CD14-positive monocyte (primary cell): Measurements from ENCODE around the gene TEX11. TPM values are rescaled to one million over a fixed set of nuclear protein-coding genes. Genes with fewer than 3 reads are reported as not detected.

Experiments used
- DNase-seq, 3 donors: peaks; one replicate each; pipeline ENCODE4 v3.0.0-alpha.2; 2011 to 2022
- H2AFZ ChIP-seq: 2 replicates; pipeline ENCODE4 v1.6.0; 2012; ENCODE audit warnings: mild to moderate bottlenecking, low read depth, low read length, inconsistent platforms; ENCODE audit not compliant: insufficient read depth, poor library complexity, severe bottlenecking
- H3K27ac ChIP-seq, 2 donors: 1 replicate in 1 of 2; 2 replicates in 1 of 2; pipeline ENCODE4 v1.5.1; 2012 to 2013; ENCODE audit warnings: low read length in 2 of 2, control low read depth in 1 of 2, inconsistent platforms in 1 of 2, low read depth in 1 of 2, mild to moderate bottlenecking in 1 of 2
- H3K27me3 ChIP-seq, 2 donors: one replicate each; pipeline versions ENCODE4 v1.6.0 to v1.6.1; 2011 to 2013; ENCODE audit warnings: low read length in 2 of 2; ENCODE audit not compliant: control insufficient read depth in 2 of 2, insufficient read depth in 2 of 2
- H3K36me3 ChIP-seq, 2 donors: replicated peaks in 1 of 2; 1 replicate in 1 of 2; 2 replicates in 1 of 2; pipeline versions ENCODE4 v1.5.1 to v1.6.1; 2012 to 2013; ENCODE audit warnings: low read length in 2 of 2, control low read depth in 1 of 2, inconsistent platforms in 1 of 2, mild to moderate bottlenecking in 1 of 2; ENCODE audit not compliant: insufficient read depth in 2 of 2, control insufficient read depth in 1 of 2
- H3K4me1 ChIP-seq, 2 donors: 1 replicate in 1 of 2; 2 replicates in 1 of 2; pipeline versions ENCODE4 v1.5.1 to v1.6.1; 2012 to 2013; ENCODE audit warnings: low read length in 2 of 2, control low read depth in 1 of 2, inconsistent platforms in 1 of 2, mild to moderate bottlenecking in 1 of 2, moderate library complexity in 1 of 2; ENCODE audit not compliant: insufficient read depth in 2 of 2, control insufficient read depth in 1 of 2
- H3K4me2 ChIP-seq: replicated peaks from 2 replicates; pipeline ENCODE3; 2012; ENCODE audit warnings: low read length, moderate library complexity, mild to moderate bottlenecking; ENCODE audit not compliant: poor library complexity, severe bottlenecking; ENCODE audit errors: extremely low read depth
- H3K4me3 ChIP-seq, 3 experiments: fragments of 200-600 bp in 1 of 3; sonication (generic) in 1 of 3; replicated peaks in 1 of 3; 1 replicate in 2 of 3; 2 replicates in 1 of 3; pipeline ENCODE4 v1.5.1; 2011 to 2013; ENCODE audit warnings: low read length in 3 of 3, mild to moderate bottlenecking in 3 of 3, control low read depth in 2 of 3, low read depth in 2 of 3, inconsistent platforms in 1 of 3, moderate library complexity in 1 of 3
- H3K79me2 ChIP-seq: 2 replicates; pipeline ENCODE4 v1.6.0; 2012; ENCODE audit warnings: mild to moderate bottlenecking, control low read depth, inconsistent platforms, low read length, moderate library complexity; ENCODE audit not compliant: insufficient read depth
- H3K9ac ChIP-seq: 2 replicates; pipeline ENCODE4 v1.6.0; 2017; ENCODE audit warnings: low read length, mild to moderate bottlenecking; ENCODE audit not compliant: insufficient read depth, poor library complexity, severe bottlenecking
- H3K9me3 ChIP-seq, 2 donors: replicated peaks in 1 of 2; 1 replicate in 1 of 2; 2 replicates in 1 of 2; pipeline versions ENCODE4 v1.5.1 to v1.6.1; 2012 to 2013; ENCODE audit warnings: low read length in 2 of 2, control low read depth in 1 of 2; ENCODE audit not compliant: control insufficient read depth in 1 of 2, insufficient read depth in 1 of 2
- H4K20me1 ChIP-seq: 2 replicates; pipeline ENCODE4 v1.6.0; 2012; ENCODE audit warnings: mild to moderate bottlenecking, low read length, control low read depth, moderate library complexity; ENCODE audit not compliant: insufficient read depth
- H3K27ac Mint-ChIP-seq, 7 donors: one replicate each; pipeline ENCODE4 v1.8.0; 2020; ENCODE audit warnings: mild to moderate bottlenecking in 7 of 7, mixed read lengths in 7 of 7, moderate library complexity in 6 of 7, inconsistent platforms in 2 of 7
- H3K27me3 Mint-ChIP-seq, 3 donors: one replicate each; pipeline ENCODE4 v1.8.0; 2021 to 2022; ENCODE audit warnings: low read depth in 3 of 3, mild to moderate bottlenecking in 3 of 3, mixed read lengths in 3 of 3, moderate library complexity in 3 of 3, inconsistent platforms in 1 of 3
- H3K36me3 Mint-ChIP-seq, 2 donors: one replicate each; pipeline ENCODE4 v1.8.0; 2020; ENCODE audit warnings: mixed read lengths in 2 of 2, inconsistent platforms in 1 of 2, mild to moderate bottlenecking in 1 of 2
- H3K4me1 Mint-ChIP-seq: one replicate; pipeline ENCODE4 v1.8.0; 2020; ENCODE audit warnings: mild to moderate bottlenecking, mixed read lengths
- H3K4me3 Mint-ChIP-seq, 2 donors: one replicate each; pipeline ENCODE4 v1.8.0; 2020; ENCODE audit warnings: mild to moderate bottlenecking in 2 of 2, mixed read lengths in 2 of 2, moderate library complexity in 1 of 2
- H3K9me3 Mint-ChIP-seq, 7 donors: one replicate each; pipeline ENCODE4 v1.8.0; 2020 to 2022; ENCODE audit warnings: mixed read lengths in 7 of 7, mild to moderate bottlenecking in 6 of 7, moderate library complexity in 6 of 7, inconsistent platforms in 2 of 7
- WGBS: methylation state at CpG from one replicate; pipeline ENCODE4 v1.1.5; 2013; ENCODE audit warnings: missing lambda C conversion rate; ENCODE audit not compliant: insufficient coverage; 5-methylcytosine and 5-hydroxymethylcytosine counted together
- intact Hi-C, 2 donors: fragments of 100-400 bp; cut with micrococcal nuclease; formaldehyde crosslinking; loops; one replicate each; pipeline versions ENCODE4 v1.15.0 to v1.15.1; 2023
- polyA plus RNA-seq, 3 donors: library from polyadenylated mRNA; depleted of rRNA in 1 of 3; unstranded in 2 of 3; stranded (reverse) in 1 of 3; fragments of 300-500 nt in 2 of 3; fragments of >200 nt in 1 of 3; fragmentation: Illumina TruSeq in 2 of 3; gene quantifications; 1 replicate in 2 of 3; 2 replicates in 1 of 3; pipeline ENCODE4 v1.2.3, GENCODE V29; 2012 to 2021
- TF ChIP-seq, protein P1 (sequence below): fragments of 200-600 bp; IDR thresholded peaks from one replicate; pipeline ENCODE4 v1.8.0; 2022; ENCODE audit warnings: antibody characterized with exemption, mild to moderate bottlenecking

TEX11 gene
- polyA plus RNA-seq, 3 donors, result not detected

DNA sequence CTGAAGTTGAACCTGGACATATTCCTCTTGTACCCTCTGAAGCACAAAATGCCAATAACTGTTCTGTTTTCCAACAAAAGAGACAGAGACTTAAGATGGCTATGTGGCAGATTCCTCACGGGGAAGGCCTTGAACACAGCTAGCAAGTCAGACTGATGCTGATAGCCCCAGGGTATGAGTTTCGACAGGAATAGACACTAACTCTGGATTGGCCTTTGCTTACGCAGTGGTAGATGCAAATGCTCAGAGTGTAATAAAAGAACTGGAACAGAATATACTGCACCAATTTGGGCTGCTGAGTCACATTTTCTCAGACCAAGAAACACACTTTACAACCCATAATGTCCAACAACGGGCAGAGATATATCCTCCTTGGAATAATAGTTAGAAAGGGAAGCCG lies 290.0 kb downstream of the TEX11 start:
- TF ChIP-seq, protein P1, sequence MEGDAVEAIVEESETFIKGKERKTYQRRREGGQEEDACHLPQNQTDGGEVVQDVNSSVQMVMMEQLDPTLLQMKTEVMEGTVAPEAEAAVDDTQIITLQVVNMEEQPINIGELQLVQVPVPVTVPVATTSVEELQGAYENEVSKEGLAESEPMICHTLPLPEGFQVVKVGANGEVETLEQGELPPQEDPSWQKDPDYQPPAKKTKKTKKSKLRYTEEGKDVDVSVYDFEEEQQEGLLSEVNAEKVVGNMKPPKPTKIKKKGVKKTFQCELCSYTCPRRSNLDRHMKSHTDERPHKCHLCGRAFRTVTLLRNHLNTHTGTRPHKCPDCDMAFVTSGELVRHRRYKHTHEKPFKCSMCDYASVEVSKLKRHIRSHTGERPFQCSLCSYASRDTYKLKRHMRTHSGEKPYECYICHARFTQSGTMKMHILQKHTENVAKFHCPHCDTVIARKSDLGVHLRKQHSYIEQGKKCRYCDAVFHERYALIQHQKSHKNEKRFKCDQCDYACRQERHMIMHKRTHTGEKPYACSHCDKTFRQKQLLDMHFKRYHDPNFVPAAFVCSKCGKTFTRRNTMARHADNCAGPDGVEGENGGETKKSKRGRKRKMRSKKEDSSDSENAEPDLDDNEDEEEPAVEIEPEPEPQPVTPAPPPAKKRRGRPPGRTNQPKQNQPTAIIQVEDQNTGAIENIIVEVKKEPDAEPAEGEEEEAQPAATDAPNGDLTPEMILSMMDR, result no peak
- H3K9ac ChIP-seq, result no peak overlapping the region
- H3K27ac ChIP-seq, result no peak overlapping the region
- H3K9me3 ChIP-seq, result no peaks in the 10 kb centered on the region
- H3K4me1 ChIP-seq, result no peaks in the 10 kb centered on the region
- H4K20me1 ChIP-seq, result no peaks in the 10 kb centered on the region
- H3K4me3 Mint-ChIP-seq, result no peak overlapping the region
- no peaks in the 10 kb centered on the region for H3K36me3 Mint-ChIP-seq
- no peak overlapping the region for H2AFZ ChIP-seq
- H3K4me2 ChIP-seq, result no peak overlapping the region
- DNase-seq, result no peak
- no peak overlapping the region for H3K4me3 ChIP-seq
- no peaks in the 10 kb centered on the region for H3K36me3 ChIP-seq
- no peaks in the 10 kb centered on the region for H3K4me1 Mint-ChIP-seq
- no peaks in the 10 kb centered on the region for H3K27me3 ChIP-seq
- intact Hi-C loops, result no loop called here
- WGBS, result no CpG with 5 or more reads among the region's 5 CpGs
- peaks cover 0 to 2% (median 0%) of the 10 kb centered on the region in 7 donors for H3K9me3 Mint-ChIP-seq
- H3K27me3 Mint-ChIP-seq, result peaks cover 1 to 4% (median 3%) of the 10 kb centered on the region in 3 donors
- no peak overlapping the region for H3K27ac Mint-ChIP-seq
- no peaks in the 10 kb centered on the region for H3K79me2 ChIP-seq

DNA sequence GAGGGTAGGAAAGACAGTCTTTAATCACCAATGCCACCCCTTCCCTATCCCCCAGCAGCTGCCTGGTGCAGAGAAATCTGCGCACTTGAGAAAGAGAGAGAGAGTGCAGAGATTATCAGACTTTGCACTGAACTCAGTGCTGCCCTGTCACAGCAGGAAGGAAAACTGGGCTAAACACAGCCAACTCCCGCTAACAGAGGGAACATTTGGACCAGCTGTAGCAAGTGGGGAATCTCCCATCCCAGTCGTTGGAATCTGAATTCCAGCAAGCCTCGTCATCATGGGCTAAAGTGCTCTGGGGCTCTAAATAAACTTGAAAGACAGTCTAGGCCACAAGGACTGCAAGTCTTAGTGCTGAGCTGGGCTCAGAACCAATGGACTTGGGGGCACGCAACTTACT lies 295.2 kb downstream of the TEX11 start:
- H3K4me3 Mint-ChIP-seq, result no peak overlapping the region
- H3K9ac ChIP-seq, result no peak overlapping the region
- intact Hi-C loops, result no loop called here
- H3K4me3 ChIP-seq, result no peak overlapping the region
- DNase-seq, result no peak
- no peaks in the 10 kb centered on the region for H3K4me1 Mint-ChIP-seq
- WGBS, result 83% methylated on average over 3 of the region's 5 CpGs
- no peaks in the 10 kb centered on the region for H3K36me3 ChIP-seq
- no peaks in the 10 kb centered on the region for H3K4me1 ChIP-seq
- no peak overlapping the region for H3K4me2 ChIP-seq
- no peaks in the 10 kb centered on the region for H3K27me3 ChIP-seq
- H4K20me1 ChIP-seq, result no peaks in the 10 kb centered on the region
- no peaks in the 10 kb centered on the region for H3K36me3 Mint-ChIP-seq
- no peak overlapping the region for H3K27ac ChIP-seq
- H3K9me3 ChIP-seq, result no peaks in the 10 kb centered on the region
- H3K27ac Mint-ChIP-seq, result no peak overlapping the region
- peaks cover 2 to 5% (median 3%) of the 10 kb centered on the region in 3 donors for H3K27me3 Mint-ChIP-seq
- TF ChIP-seq, protein P1, result no peak
- H2AFZ ChIP-seq, result no peak overlapping the region
- H3K9me3 Mint-ChIP-seq, result peaks cover 0 to 2% (median 0%) of the 10 kb centered on the region in 7 donors
- no peaks in the 10 kb centered on the region for H3K79me2 ChIP-seq
